Neuronal stem cell (in vitro differentiated cells): ENCODE measurements around the gene OR51A2.

Experiments
- DNase-seq: peaks from one replicate; pipeline ENCODE4 v3.0.0-alpha.2; 2013; ENCODE audit warnings: low spot score
- H2AFZ ChIP-seq: one replicate; pipeline ENCODE4 v1.6.1; 2013; ENCODE audit warnings: mild to moderate bottlenecking, low read length, inconsistent platforms
- H2AK5ac ChIP-seq: 2 replicates; pipeline ENCODE4 v1.6.1; 2013; ENCODE audit warnings: low read depth, mild to moderate bottlenecking, inconsistent platforms, low read length, moderate library complexity, mixed read lengths
- H2BK120ac ChIP-seq: 2 replicates; pipeline ENCODE4 v1.6.1; 2013; ENCODE audit warnings: low read depth, mild to moderate bottlenecking, inconsistent platforms, low read length, moderate library complexity, mixed read lengths
- H2BK12ac ChIP-seq: one replicate; pipeline ENCODE4 v1.6.1; 2013; ENCODE audit warnings: low read length, inconsistent platforms
- H2BK15ac ChIP-seq: 2 replicates; pipeline ENCODE4 v1.6.1; 2013; ENCODE audit warnings: mild to moderate bottlenecking, low read length, inconsistent platforms, mixed read lengths
- H2BK5ac ChIP-seq: one replicate; pipeline ENCODE4 v1.6.1; 2013; ENCODE audit warnings: inconsistent platforms, mild to moderate bottlenecking, low read length, moderate library complexity
- H3K14ac ChIP-seq: one replicate; pipeline ENCODE4 v1.6.1; 2013; ENCODE audit warnings: low read length, inconsistent platforms
- H3K18ac ChIP-seq: 2 replicates; pipeline ENCODE4 v1.6.1; 2013; ENCODE audit warnings: low read length, inconsistent platforms
- H3K23ac ChIP-seq: 2 replicates; pipeline ENCODE4 v1.6.1; 2013; ENCODE audit warnings: low read depth, mild to moderate bottlenecking, mixed read lengths, low read length, inconsistent platforms; ENCODE audit not compliant: poor library complexity
- H3K27ac ChIP-seq: replicated peaks from 3 replicates; pipeline ENCODE4 v1.5.1; 2013; ENCODE audit warnings: low read length, inconsistent platforms
- H3K27me3 ChIP-seq, 3 experiments: 2 replicates each; pipeline ENCODE4 v1.6.1; 2013; ENCODE audit warnings: low read length in 3 of 3, mild to moderate bottlenecking in 2 of 3, inconsistent platforms in 1 of 3, low read depth in 1 of 3, mixed read lengths in 1 of 3, moderate library complexity in 1 of 3; ENCODE audit not compliant: control insufficient read depth in 3 of 3, insufficient read depth in 3 of 3
- H3K36me3 ChIP-seq, 2 donors: replicated peaks in 1 of 2; 2 replicates each; pipeline ENCODE4 v1.6.1; 2013; ENCODE audit warnings: low read length in 2 of 2; ENCODE audit not compliant: control insufficient read depth in 2 of 2, insufficient read depth in 2 of 2
- H3K4ac ChIP-seq: 2 replicates; pipeline ENCODE4 v1.6.1; 2013; ENCODE audit warnings: inconsistent platforms, mild to moderate bottlenecking, low read length, moderate library complexity
- H3K4me1 ChIP-seq, 2 donors: 1 replicate in 1 of 2; 2 replicates in 1 of 2; pipeline ENCODE4 v1.6.1; 2013; ENCODE audit warnings: low read length in 2 of 2, low read depth in 1 of 2; ENCODE audit not compliant: control insufficient read depth in 2 of 2, insufficient read depth in 1 of 2
- H3K4me2 ChIP-seq: one replicate; pipeline ENCODE4 v1.6.1; 2013; ENCODE audit warnings: mild to moderate bottlenecking, low read length, inconsistent platforms; ENCODE audit not compliant: insufficient read depth, poor library complexity, severe bottlenecking
- H3K4me3 ChIP-seq, 2 donors: 2 replicates each; pipeline ENCODE4 v1.5.1; 2013; ENCODE audit warnings: low read length in 2 of 2, mild to moderate bottlenecking in 2 of 2, inconsistent platforms in 1 of 2, moderate library complexity in 1 of 2
- H3K79me1 ChIP-seq: one replicate; pipeline ENCODE4 v1.6.1; 2013; ENCODE audit warnings: low read depth, mild to moderate bottlenecking, inconsistent platforms, low read length, moderate library complexity
- H3K9ac ChIP-seq: one replicate; pipeline ENCODE4 v1.6.1; 2013; ENCODE audit warnings: mild to moderate bottlenecking, low read depth, low read length, inconsistent platforms; ENCODE audit not compliant: poor library complexity
- H3K9me3 ChIP-seq, 2 donors: replicated peaks in 1 of 2; 2 replicates each; pipeline versions ENCODE3 to v1.6.1; 2013; ENCODE audit warnings: low read length in 2 of 2, mild to moderate bottlenecking in 2 of 2, inconsistent platforms in 1 of 2, low read depth in 1 of 2, mixed read lengths in 1 of 2, moderate library complexity in 1 of 2; ENCODE audit not compliant: control insufficient read depth in 2 of 2, insufficient read depth in 1 of 2
- H4K8ac ChIP-seq: one replicate; pipeline ENCODE4 v1.6.1; 2013; ENCODE audit warnings: low read depth, mild to moderate bottlenecking, inconsistent platforms, low read length, moderate library complexity
- H4K91ac ChIP-seq: one replicate; pipeline ENCODE4 v1.6.1; 2013; ENCODE audit warnings: low read length, low read depth, mild to moderate bottlenecking, inconsistent platforms; ENCODE audit not compliant: poor library complexity
- WGBS, 2 donors: extraction: QIAGEN DNeasy Blood & Tissue Kit; methylation state at CpG; one replicate each; pipeline ENCODE4 v1.1.7; 2013; ENCODE audit warnings: missing lambda C conversion rate in 2 of 2, mixed read lengths in 1 of 2; ENCODE audit not compliant: insufficient read length in 2 of 2, insufficient replicate concordance in 1 of 2; ENCODE audit errors: extremely low coverage in 2 of 2; 5-methylcytosine and 5-hydroxymethylcytosine counted together

The OR51A2 gene

DNA sequence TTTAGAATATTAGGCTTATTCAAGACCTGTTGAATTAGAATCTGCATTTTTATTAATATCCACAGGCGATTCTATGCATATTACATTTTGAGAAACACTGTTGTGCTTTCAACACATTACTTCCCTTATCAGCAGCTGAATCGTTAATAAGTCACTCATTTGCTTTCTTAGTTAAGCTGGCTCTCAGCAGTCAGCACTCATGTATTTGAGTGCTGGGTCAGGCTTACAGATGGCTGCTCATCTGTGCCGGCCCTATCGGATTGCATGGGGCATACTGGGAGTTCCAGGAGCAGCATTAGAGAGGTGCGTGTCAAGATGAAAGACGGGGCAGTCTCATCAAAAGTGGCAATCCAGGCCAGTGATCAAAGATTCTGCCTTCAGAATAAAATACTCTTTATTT is 28.3 kb upstream of the OR51A2 start:
- H3K18ac ChIP-seq: no peak overlapping the region
- H3K4me1 ChIP-seq: no peaks in the 10 kb centered on the region
- no peak overlapping the region for H3K9ac ChIP-seq
- no peak overlapping the region for H4K8ac ChIP-seq
- no peak for DNase-seq
- H3K4me2 ChIP-seq: no peak overlapping the region
- no peak overlapping the region for H3K4me3 ChIP-seq
- no peaks in the 10 kb centered on the region for H3K79me1 ChIP-seq
- H3K23ac ChIP-seq: no peak overlapping the region
- H2BK15ac ChIP-seq: no peak overlapping the region
- peak overlapping the region; percentile 66 for H3K4ac ChIP-seq
- WGBS, 2 donors: no CpG with 5 or more reads among the region's 6 CpGs
- no peaks in the 10 kb centered on the region for H3K36me3 ChIP-seq
- no peak overlapping the region for H2AK5ac ChIP-seq
- no peak overlapping the region for H2AFZ ChIP-seq
- H4K91ac ChIP-seq: no peak overlapping the region
- no peaks in the 10 kb centered on the region for H3K27me3 ChIP-seq
- H2BK12ac ChIP-seq: no peak overlapping the region
- H2BK120ac ChIP-seq: no peak overlapping the region
- H3K27ac ChIP-seq: no peak overlapping the region
- H3K14ac ChIP-seq: no peak overlapping the region
- H3K9me3 ChIP-seq: no peaks in the 10 kb centered on the region
- H2BK5ac ChIP-seq: no peak overlapping the region

DNA sequence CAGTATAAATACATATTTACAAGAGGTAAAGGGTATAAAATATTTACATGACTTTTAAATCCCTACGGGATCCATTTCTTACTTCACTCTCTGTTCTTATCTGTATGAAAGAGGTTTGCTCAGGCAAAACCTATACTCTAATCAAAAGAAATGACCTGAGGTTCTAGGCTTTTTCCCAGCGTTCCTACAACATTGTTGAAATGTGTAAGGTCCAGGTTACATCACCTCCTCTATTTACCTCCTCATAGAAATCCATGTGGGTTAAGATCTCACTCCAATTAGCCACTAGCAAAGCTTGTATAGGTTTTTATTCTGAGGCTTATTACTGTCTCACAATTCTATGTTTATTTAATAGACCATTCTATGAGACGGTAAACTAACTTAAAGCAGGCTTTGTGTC is 27.2 kb upstream of the OR51A2 start:
- no peak for DNase-seq
- Histone ChIP-seq H4K91ac (no peak overlapping the region), H2BK120ac (no peak overlapping the region), H3K4me1 (no peaks in the 10 kb centered on the region), H2BK12ac (no peak overlapping the region), H3K27ac (no peak overlapping the region), H3K4me2 (no peak overlapping the region), H4K8ac (no peak overlapping the region), H3K4ac (no peak overlapping the region), H3K27me3 (no peaks in the 10 kb centered on the region), H2AK5ac (no peak overlapping the region), H3K23ac (no peak overlapping the region), H3K14ac (no peak overlapping the region), H3K4me3 (no peak overlapping the region), H3K9me3 (no peaks in the 10 kb centered on the region), H3K79me1 (no peaks in the 10 kb centered on the region), H3K36me3 (no peaks in the 10 kb centered on the region), H3K9ac (no peak overlapping the region), H2AFZ (no peak overlapping the region), H2BK15ac (no peak overlapping the region), H2BK5ac (no peak overlapping the region), H3K18ac (no peak overlapping the region)
- WGBS, 2 donors: no CpG with 5 or more reads among the region's 3 CpGs

- WGBS, 2 donors: no CpG with 5 or more reads among the region's 3 CpGs
- H3K79me1 ChIP-seq: no peaks in the 10 kb centered on the region
- no peak overlapping the region for H3K18ac ChIP-seq
- H4K91ac ChIP-seq: no peak overlapping the region
- H3K4me3 ChIP-seq: no peak overlapping the region
- no peak overlapping the region for H3K27ac ChIP-seq
- no peaks in the 10 kb centered on the region for H3K4me1 ChIP-seq
- no peak overlapping the region for H3K23ac ChIP-seq
- DNase-seq: no peak
- H3K4ac ChIP-seq: no peak overlapping the region
- H3K27me3 ChIP-seq: no peaks in the 10 kb centered on the region
- H2AK5ac ChIP-seq: no peak overlapping the region
- no peaks in the 10 kb centered on the region for H3K9me3 ChIP-seq
- H3K36me3 ChIP-seq: no peaks in the 10 kb centered on the region
- no peak overlapping the region for H2AFZ ChIP-seq
- no peak overlapping the region for H2BK12ac ChIP-seq
- H3K14ac ChIP-seq: no peak overlapping the region
- no peak overlapping the region for H3K9ac ChIP-seq
- no peak overlapping the region for H2BK15ac ChIP-seq
- H2BK120ac ChIP-seq: no peak overlapping the region
- no peak overlapping the region for H3K4me2 ChIP-seq
- H4K8ac ChIP-seq: no peak overlapping the region
- no peak overlapping the region for H2BK5ac ChIP-seq
Observed at GRCh38 chr11:4979036-4979435, 23.5 kb upstream of the OR51A2 start.

DNA sequence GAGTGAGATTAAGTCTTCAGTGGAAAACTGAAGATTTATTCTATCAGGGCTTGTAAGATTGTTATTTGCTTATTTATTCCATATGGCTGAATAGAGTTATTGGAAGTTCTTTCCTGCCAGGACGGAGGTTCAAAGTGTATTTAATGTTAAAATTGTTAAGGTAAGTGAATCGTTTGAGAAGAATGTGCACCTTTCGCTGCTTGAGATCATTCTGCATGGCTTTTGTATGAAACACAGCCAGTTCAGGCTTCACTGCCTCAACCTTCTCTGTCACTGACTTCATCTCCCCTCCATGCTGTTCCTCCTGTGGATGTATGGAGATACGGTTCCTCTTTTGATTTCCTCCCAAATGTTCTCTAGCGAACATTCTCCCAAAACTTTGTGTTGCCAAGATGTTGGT is 19.9 kb upstream of the OR51A2 start:
- Histone ChIP-seq H4K8ac (no peak overlapping the region), H3K36me3 (no peaks in the 10 kb centered on the region), H3K23ac (no peak overlapping the region), H3K4me3 (no peak overlapping the region), H3K27ac (no peak overlapping the region), H2AK5ac (no peak overlapping the region), H3K9me3 (no peaks in the 10 kb centered on the region), H4K91ac (no peak overlapping the region), H3K79me1 (no peaks in the 10 kb centered on the region), H2AFZ (no peak overlapping the region), H3K4ac (no peak overlapping the region), H3K18ac (no peak overlapping the region), H3K14ac (no peak overlapping the region), H3K4me2 (no peak overlapping the region), H2BK5ac (no peak overlapping the region), H2BK120ac (no peak overlapping the region), H2BK15ac (no peak overlapping the region), H2BK12ac (no peak overlapping the region), H3K9ac (no peak overlapping the region), H3K4me1 (no peaks in the 10 kb centered on the region), H3K27me3 (no peaks in the 10 kb centered on the region)
- no CpG with 5 or more reads among the region's 5 CpGs for WGBS, 2 donors
- DNase-seq: no peak
